Caco-2 (cell line): Measurements from ENCODE around the gene EFHC1. TPM values are rescaled to one million over a fixed set of nuclear protein-coding genes. Genes with fewer than 3 reads are reported as not detected.

ENCODE experiments used
- BruUV-seq: library from RNA; stranded (reverse); fragments of 400-500 nt; replicated peaks from 2 replicates; lab custom pipeline; 2021; lab: Mats Ljungman, UMichigan
- CTCF ChIA-PET: fragments of 300-600 bp; sonication (Branson Sonifier 250); formaldehyde crosslinking; loops from one replicate; lab custom pipeline; 2022; ENCODE audit warnings: antibody characterized with exemption; lab: Charles Lee
- POLR2A ChIA-PET: fragments of 300-600 bp; sonication (Branson Sonifier 250); formaldehyde crosslinking; loops from one replicate; lab custom pipeline; 2022; ENCODE audit warnings: antibody characterized with exemption; lab: Charles Lee
- DNase-seq, 2 experiments: peaks; one replicate each; pipeline versions ENCODE4 v3.0.0 to v3.0.0-alpha.2; 2020 to 2022
- H3K27me3 ChIP-seq: replicated peaks from 2 replicates; pipeline ENCODE4 v1.6.0; 2011; ENCODE audit warnings: low read length; ENCODE audit not compliant: control insufficient read depth, insufficient read depth
- H3K36me3 ChIP-seq: 2 replicates; pipeline ENCODE4 v1.5.1; 2011; ENCODE audit warnings: low read length; ENCODE audit not compliant: control insufficient read depth, insufficient read depth
- H3K4me1 ChIP-seq: fragments of 250-450 bp; sonication (Bioruptor Pico); 2 replicates; pipeline ENCODE4 v1.5.1; 2020; ENCODE audit warnings: mild to moderate bottlenecking
- H3K4me3 ChIP-seq: 2 replicates; pipeline ENCODE4 v1.5.1; 2011; ENCODE audit warnings: low read depth, mild to moderate bottlenecking, control low read depth, low read length
- H3K9me3 ChIP-seq: fragments of 250-450 bp; sonication (Bioruptor Pico); 2 replicates; pipeline ENCODE4 v1.5.1; 2020; ENCODE audit warnings: mild to moderate bottlenecking, moderate library complexity
- H3K27ac Mint-ChIP-seq: one replicate; pipeline ENCODE4 v1.8.0; 2022; ENCODE audit warnings: mixed read lengths; ENCODE audit not compliant: unreplicated experiment
- H3K27me3 Mint-ChIP-seq: one replicate; pipeline ENCODE4 v1.8.0; 2022; ENCODE audit warnings: mixed read lengths; ENCODE audit not compliant: insufficient read depth, unreplicated experiment
- H3K36me3 Mint-ChIP-seq: one replicate; pipeline ENCODE4 v1.8.0; 2022; ENCODE audit warnings: mild to moderate bottlenecking, mixed read lengths; ENCODE audit not compliant: insufficient read depth, unreplicated experiment
- H3K4me1 Mint-ChIP-seq: one replicate; pipeline ENCODE4 v1.8.0; 2022; ENCODE audit warnings: low read depth, mixed read lengths; ENCODE audit not compliant: unreplicated experiment
- H3K4me3 Mint-ChIP-seq: one replicate; pipeline ENCODE4 v1.8.0; 2022; ENCODE audit warnings: mild to moderate bottlenecking, moderate library complexity, mixed read lengths; ENCODE audit not compliant: unreplicated experiment
- H3K9me3 Mint-ChIP-seq: one replicate; pipeline ENCODE4 v1.8.0; 2022; ENCODE audit warnings: mixed read lengths; ENCODE audit not compliant: unreplicated experiment
- intact Hi-C: fragments of 100-400 bp; cut with micrococcal nuclease; formaldehyde crosslinking; loops from one replicate; pipeline ENCODE4 v1.10.0; 2022; ENCODE audit not compliant: unreplicated experiment
- total RNA-seq: library from RNA; stranded (reverse); gene quantifications from 2 replicates; pipeline ENCODE4 v1.2.3, GENCODE V29; 2022
- TF ChIP-seq, protein P1 (sequence below), 2 experiments: fragments of 200-600 bp in 1 of 2; IDR thresholded peaks; 1 replicate in 1 of 2; 2 replicates in 1 of 2; pipeline versions ENCODE4 v1.5.1 to v1.8.0; 2011 to 2022; ENCODE audit warnings: antibody characterized with exemption in 1 of 2, control low read depth in 1 of 2, inconsistent platforms in 1 of 2, low read depth in 1 of 2, low read length in 1 of 2, mild to moderate bottlenecking in 1 of 2, moderate library complexity in 1 of 2; ENCODE audit not compliant: insufficient read depth in 1 of 2, severe bottlenecking in 1 of 2, unreplicated experiment in 1 of 2

EFHC1 gene
- total RNA-seq, 1 experiment from 2014 or later: 14.6 TPM

DNA sequence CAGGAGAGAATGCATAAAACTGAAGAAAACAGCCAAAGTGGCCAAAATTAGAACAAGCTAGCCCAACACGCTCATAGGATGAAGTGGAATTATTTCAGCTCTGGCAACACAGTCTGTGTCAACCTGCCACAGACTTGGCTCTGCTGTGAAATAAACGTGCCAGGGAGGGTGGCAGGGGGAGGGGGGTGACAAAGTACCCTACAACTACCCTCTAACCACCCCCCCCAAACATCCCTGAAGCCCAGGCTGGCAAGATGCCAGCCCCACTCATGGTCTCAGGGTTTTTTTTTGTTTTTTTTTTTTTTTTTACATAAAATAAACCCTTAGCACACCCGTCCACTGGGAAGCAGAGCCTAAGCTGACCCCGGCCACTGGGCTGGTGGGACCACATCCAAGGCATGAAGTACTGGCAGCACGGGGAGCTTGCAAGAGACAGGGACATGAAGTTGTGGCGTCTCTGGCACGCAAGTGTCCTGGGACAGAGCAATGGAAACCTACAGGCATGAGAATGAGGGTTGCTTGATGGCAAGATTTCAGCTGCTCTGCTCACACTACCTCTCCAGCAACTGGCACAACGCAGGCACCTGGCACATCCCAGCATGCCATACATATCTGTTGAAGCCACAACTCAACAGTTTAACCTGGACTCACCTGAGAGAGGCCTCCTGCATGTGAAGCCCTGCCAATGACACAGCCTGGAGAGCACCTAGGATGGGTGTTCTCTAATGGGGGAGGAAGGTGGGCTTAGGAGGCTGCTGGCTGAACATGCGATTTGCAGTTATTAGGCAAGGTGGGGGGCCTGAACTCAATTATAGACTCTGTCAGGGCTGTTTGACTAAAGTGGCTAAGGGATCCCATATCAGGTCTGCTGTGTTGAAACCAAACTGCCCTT lies 80.3 kb downstream of the EFHC1 start:
- no peaks in the 10 kb centered on the region for H3K9me3 ChIP-seq
- no peak overlapping the region for H3K4me3 ChIP-seq
- no TSS peak for BruUV-seq
- CTCF ChIA-PET: no interaction called here
- H3K4me1 ChIP-seq: no peaks in the 10 kb centered on the region
- H3K27me3 ChIP-seq: no peaks in the 10 kb centered on the region
- DNase-seq: no peak
- Mint-ChIP-seq H3K4me1 (no peaks in the 10 kb centered on the region), H3K9me3 (no peaks in the 10 kb centered on the region), H3K27me3 (no peaks in the 10 kb centered on the region), H3K27ac (no peak overlapping the region), H3K36me3 (peaks cover 54% of the 10 kb centered on the region), H3K4me3 (no peak overlapping the region)
- TF ChIP-seq, protein P1, sequence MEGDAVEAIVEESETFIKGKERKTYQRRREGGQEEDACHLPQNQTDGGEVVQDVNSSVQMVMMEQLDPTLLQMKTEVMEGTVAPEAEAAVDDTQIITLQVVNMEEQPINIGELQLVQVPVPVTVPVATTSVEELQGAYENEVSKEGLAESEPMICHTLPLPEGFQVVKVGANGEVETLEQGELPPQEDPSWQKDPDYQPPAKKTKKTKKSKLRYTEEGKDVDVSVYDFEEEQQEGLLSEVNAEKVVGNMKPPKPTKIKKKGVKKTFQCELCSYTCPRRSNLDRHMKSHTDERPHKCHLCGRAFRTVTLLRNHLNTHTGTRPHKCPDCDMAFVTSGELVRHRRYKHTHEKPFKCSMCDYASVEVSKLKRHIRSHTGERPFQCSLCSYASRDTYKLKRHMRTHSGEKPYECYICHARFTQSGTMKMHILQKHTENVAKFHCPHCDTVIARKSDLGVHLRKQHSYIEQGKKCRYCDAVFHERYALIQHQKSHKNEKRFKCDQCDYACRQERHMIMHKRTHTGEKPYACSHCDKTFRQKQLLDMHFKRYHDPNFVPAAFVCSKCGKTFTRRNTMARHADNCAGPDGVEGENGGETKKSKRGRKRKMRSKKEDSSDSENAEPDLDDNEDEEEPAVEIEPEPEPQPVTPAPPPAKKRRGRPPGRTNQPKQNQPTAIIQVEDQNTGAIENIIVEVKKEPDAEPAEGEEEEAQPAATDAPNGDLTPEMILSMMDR (IDR thresholded peaks at IDR 0.05; ENCODE audit: insufficient read depth in 1 of 2, low read depth in 1 of 2, low read length in 1 of 2, severe bottlenecking in 1 of 2, unreplicated experiment in 1 of 2): no peak
- intact Hi-C loops: loop anchor here (2.0 kb wide), 1 partner anchor 66 kb away; no protein-coding TSS in a partner anchor
- POLR2A ChIA-PET: no interaction called here
- 0 out of 2 replicates have a peak, but pooled peaks cover 1% of the 10 kb centered on the region for H3K36me3 ChIP-seq

DNA sequence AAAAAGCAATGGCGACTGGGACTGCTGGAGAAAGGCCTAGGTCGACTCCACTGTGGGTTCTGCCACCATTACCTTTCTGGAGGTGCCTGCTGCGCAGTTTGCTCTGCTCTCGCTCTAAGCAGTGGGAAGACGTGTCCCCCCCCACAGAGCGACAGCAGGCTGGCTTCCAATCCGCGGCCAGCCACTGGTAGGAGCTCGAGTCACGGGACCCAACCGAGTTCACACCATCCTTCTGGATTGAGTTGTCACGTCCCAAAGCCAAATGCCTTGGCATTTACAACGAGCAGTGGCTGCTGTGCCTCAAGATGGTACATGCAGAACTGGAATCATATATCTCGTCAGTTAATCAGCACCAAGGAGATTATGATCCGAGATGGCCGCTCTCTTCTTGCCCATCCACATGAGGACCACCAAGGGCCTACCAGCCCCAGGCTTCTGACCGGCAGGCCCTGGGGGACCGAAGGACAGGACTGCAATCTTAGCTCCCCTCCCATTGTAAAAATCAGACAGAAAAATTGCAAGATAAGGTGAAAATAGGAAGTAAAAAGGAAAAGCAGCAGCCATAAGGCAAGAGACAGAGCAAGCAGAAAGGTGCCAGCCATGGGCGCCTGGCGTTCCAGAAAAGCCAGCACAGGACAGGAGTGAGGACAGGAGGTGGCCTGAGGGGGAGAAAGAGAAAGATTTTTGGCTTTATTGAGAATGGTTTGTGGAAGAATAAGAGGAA lies 82.3 kb downstream of the EFHC1 start:
- no peak overlapping the region for H3K27ac Mint-ChIP-seq
- no peak for DNase-seq
- no peak overlapping the region for H3K4me3 ChIP-seq
- POLR2A ChIA-PET: no interaction called here
- CTCF ChIA-PET: no interaction called here
- no peaks in the 10 kb centered on the region for H3K27me3 ChIP-seq
- H3K4me3 Mint-ChIP-seq: no peak overlapping the region
- peaks cover 58% of the 10 kb centered on the region for H3K36me3 Mint-ChIP-seq
- H3K9me3 ChIP-seq: no peaks in the 10 kb centered on the region
- intact Hi-C loops: no loop called here
- H3K9me3 Mint-ChIP-seq: no peaks in the 10 kb centered on the region
- no peaks in the 10 kb centered on the region for H3K4me1 Mint-ChIP-seq
- TF ChIP-seq, protein P1 (IDR thresholded peaks at IDR 0.05; ENCODE audit: insufficient read depth in 1 of 2, low read depth in 1 of 2, low read length in 1 of 2, severe bottlenecking in 1 of 2, unreplicated experiment in 1 of 2): no peak
- BruUV-seq: no TSS peak
- H3K4me1 ChIP-seq: no peaks in the 10 kb centered on the region
- no peaks in the 10 kb centered on the region for H3K27me3 Mint-ChIP-seq
- H3K36me3 ChIP-seq: peaks cover 1% of the 10 kb centered on the region; the same call in 1 of the 2 replicates

GRCh38 chr6:52503323-52503747 lies 83.2 kb downstream of the EFHC1 start:
- no peaks in the 10 kb centered on the region for H3K27me3 ChIP-seq
- no peaks in the 10 kb centered on the region for H3K4me1 ChIP-seq
- H3K9me3 ChIP-seq: no peaks in the 10 kb centered on the region
- TF ChIP-seq, protein P1 (IDR thresholded peaks at IDR 0.05; ENCODE audit: insufficient read depth in 1 of 2, low read depth in 1 of 2, low read length in 1 of 2, severe bottlenecking in 1 of 2, unreplicated experiment in 1 of 2): no peak
- Mint-ChIP-seq H3K36me3 (peaks cover 67% of the 10 kb centered on the region), H3K27me3 (no peaks in the 10 kb centered on the region), H3K4me3 (no peak overlapping the region), H3K4me1 (no peaks in the 10 kb centered on the region), H3K9me3 (no peaks in the 10 kb centered on the region), H3K27ac (no peak overlapping the region)
- no peak for DNase-seq
- no TSS peak for BruUV-seq
- ChIA-PET POLR2A (no interaction called here), CTCF (no interaction called here)
- intact Hi-C loops: no loop called here
- H3K4me3 ChIP-seq: no peak overlapping the region
- H3K36me3 ChIP-seq: peaks cover 3% of the 10 kb centered on the region; the same call in 1 of the 2 replicates
